Measurements from ENCODE around the gene CHD3.
"Not testable (repeated sequence)": the region's sequence is repeated elsewhere in the genome, so short reads cannot be mapped to it uniquely, and the experiment has no call there.

Gene CHD3

DNA sequence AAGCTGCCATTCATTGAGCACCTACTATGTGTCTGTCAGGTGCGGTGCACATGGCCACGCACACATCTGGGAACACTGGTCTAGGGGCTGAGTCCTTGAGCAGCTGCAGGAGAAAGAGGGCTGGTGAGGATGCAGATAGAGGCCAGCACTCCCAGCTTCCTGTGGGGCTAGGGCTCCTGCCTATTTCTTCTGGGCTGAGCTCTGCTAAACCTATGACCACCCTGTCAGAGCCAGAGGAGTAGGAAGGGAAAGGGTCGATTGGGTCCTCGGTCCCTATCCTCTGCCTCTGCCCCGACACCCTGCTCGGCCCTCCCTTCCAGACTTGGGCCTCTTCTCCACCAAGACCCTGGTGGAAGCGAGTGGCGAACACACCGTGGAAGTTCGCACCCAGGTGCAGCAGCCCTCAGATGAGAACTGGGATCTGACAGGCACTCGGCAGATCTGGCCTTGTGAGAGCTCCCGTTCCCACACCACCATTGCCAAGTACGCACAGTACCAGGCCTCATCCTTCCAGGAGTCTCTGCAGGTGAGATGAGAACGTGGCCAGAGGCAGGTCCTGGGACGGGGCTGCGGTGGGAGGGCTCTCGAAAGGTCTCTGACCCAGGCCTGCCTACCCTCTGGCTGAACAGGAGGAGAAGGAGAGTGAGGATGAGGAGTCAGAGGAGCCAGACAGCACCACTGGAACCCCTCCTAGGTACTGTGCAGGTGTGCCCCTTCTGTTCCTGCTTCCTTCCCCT is 37.7 kb upstream of the CHD3 start:
- no peak for DNase-seq

DNA sequence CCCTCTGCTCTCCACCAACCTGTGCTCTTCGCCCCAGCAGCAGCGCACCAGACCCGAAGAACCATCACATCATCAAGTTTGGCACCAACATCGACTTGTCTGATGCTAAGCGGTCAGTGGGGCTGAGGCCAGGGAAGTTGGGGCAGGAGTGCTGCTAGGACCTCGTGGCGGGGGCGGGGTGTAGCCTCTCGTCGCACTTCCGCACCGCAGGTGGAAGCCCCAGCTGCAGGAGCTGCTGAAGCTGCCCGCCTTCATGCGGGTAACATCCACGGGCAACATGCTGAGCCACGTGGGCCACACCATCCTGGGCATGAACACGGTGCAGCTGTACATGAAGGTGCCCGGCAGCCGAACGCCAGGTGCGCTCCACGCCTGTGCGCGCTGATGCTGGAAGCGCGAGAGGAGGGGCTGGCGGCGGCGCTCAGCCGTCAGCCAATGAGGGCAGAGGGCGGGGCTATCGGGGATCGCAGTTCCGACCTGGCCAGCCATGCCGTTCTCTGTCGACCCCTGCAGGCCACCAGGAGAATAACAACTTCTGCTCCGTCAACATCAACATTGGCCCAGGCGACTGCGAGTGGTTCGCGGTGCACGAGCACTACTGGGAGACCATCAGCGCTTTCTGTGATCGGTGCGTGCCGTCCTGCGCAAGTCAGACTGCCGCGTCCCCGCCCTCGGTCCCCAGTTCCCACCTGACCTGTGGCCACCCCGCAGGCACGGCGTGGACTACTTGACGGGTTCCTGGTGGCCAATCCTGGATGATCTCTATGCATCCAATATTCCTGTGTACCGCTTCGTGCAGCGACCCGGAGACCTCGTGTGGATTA is 36.9 kb upstream of the CHD3 start:
- no peak for DNase-seq

DNA sequence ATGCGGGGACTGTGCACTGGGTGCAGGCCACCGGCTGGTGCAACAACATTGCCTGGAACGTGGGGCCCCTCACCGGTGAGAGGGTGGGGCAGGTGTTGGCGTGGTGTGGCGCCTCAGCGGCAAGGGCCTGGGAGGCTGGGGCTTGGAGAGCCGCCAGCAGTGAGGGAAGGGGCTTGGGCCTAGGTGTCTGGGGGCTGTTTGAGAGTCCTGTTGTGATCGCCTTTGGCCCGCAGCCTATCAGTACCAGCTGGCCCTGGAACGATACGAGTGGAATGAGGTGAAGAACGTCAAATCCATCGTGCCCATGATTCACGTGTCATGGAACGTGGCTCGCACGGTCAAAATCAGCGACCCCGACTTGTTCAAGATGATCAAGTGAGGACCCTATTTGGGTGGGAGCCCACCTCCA is 36.3 kb upstream of the CHD3 start:
- no peak for DNase-seq

DNA sequence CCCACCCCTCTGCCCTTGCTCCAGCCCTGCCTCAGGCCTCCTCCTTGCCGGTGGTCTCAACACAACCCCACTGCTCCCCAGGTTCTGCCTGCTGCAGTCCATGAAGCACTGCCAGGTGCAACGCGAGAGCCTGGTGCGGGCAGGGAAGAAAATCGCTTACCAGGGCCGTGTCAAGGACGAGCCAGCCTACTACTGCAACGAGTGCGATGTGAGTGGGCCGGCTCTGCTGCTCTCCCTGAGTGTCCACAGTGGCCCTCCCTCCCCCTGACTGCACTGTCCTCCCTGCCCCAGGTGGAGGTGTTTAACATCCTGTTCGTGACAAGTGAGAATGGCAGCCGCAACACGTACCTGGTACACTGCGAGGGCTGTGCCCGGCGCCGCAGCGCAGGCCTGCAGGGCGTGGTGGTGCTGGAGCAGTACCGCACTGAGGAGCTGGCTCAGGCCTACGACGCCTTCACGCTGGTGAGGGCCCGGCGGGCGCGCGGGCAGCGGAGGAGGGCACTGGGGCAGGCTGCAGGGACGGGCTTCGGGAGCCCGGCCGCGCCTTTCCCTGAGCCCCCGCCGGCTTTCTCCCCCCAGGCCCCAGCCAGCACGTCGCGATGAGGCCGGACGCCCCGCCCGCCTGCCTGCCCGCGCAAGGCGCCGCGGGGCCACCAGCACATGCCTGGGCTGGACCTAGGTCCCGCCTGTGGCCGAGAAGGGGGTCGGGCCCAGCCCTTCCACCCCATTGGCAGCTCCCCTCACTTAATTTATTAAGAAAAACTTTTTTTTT is 35.5 kb upstream of the CHD3 start:
- no peak for DNase-seq

DNA sequence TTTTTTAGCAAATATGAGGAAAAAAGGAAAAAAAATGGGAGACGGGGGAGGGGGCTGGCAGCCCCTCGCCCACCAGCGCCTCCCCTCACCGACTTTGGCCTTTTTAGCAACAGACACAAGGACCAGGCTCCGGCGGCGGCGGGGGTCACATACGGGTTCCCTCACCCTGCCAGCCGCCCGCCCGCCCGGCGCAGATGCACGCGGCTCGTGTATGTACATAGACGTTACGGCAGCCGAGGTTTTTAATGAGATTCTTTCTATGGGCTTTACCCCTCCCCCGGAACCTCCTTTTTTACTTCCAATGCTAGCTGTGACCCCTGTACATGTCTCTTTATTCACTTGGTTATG is 34.9 kb upstream of the CHD3 start:
- no peak for DNase-seq

DNA sequence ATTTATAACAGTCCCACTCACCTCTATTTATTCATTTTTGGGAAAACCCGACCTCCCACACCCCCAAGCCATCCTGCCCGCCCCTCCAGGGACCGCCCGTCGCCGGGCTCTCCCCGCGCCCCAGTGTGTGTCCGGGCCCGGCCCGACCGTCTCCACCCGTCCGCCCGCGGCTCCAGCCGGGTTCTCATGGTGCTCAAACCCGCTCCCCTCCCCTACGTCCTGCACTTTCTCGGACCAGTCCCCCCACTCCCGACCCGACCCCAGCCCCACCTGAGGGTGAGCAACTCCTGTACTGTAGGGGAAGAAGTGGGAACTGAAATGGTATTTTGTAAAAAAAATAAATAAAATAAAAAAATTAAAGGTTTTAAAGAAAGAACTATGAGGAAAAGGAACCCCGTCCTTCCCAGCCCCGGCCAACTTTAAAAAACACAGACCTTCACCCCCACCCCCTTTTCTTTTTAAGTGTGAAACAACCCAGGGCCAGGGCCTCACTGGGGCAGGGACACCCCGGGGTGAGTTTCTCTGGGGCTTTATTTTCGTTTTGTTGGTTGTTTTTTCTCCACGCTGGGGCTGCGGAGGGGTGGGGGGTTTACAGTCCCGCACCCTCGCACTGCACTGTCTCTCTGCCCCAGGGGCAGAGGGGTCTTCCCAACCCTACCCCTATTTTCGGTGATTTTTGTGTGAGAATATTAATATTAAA is 34.4 kb upstream of the CHD3 start:
- DNase-seq, result no peak

DNA sequence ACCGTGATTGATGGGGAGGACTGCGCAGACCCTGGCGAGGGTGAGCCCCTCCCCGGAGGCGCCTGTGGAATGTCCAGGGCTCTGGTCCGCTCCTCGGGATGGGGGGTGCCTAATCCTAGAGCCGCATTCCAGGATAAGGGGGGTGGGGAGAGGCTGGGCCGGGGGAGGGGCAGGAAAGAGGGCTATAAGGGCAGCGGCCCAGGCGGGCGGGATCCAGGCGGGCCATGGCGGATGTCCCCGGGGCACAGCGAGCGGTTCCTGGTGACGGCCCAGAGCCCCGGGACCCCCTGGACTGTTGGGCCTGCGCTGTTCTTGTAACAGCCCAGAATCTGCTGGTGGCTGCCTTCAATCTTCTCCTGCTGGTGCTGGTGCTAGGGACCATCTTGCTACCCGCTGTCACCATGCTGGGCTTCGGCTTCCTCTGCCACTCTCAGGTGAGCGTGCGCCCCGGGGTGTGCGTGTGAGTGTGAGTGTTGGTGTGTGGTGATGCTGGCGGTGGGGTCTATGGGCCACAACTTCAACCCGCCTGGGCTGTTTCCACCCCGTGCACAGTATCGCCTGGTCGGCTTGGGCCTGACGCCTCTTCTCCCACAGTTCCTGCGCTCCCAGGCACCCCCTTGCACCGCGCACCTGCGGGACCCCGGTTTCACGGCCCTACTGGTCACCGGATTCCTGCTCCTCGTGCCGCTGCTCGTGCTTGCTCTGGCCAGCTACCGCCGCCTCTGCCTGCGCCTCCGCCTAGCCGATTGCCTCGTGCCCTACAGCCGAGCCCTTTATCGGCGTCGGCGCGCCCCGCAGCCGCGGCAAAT is 33.5 kb upstream of the CHD3 start, which contains the start of gene TMEM88:
Gene TMEM88 (plus strand): TSS at position 216 of the 809 bp plus-strand sequence. CDS start 9 bp downstream, at position 225.
- no peak for DNase-seq

DNA sequence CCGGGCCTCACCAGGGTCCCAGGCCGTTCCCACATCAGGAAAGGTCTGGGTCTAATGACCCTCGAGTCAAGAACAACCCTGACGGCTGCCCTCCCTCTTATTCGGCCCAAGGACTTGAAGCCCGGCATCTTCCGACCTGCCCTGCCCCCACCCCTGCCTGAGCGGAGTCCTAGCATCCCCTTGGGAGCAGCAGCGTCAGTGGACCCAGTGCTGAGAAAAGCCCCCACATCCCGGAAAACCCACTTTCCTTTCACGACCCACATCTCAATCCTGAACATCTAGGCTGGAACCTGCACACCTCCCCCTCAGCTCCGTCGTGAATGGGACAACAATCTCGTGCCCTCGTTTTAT is 33.0 kb upstream of the CHD3 start:
- no peak for DNase-seq

DNA sequence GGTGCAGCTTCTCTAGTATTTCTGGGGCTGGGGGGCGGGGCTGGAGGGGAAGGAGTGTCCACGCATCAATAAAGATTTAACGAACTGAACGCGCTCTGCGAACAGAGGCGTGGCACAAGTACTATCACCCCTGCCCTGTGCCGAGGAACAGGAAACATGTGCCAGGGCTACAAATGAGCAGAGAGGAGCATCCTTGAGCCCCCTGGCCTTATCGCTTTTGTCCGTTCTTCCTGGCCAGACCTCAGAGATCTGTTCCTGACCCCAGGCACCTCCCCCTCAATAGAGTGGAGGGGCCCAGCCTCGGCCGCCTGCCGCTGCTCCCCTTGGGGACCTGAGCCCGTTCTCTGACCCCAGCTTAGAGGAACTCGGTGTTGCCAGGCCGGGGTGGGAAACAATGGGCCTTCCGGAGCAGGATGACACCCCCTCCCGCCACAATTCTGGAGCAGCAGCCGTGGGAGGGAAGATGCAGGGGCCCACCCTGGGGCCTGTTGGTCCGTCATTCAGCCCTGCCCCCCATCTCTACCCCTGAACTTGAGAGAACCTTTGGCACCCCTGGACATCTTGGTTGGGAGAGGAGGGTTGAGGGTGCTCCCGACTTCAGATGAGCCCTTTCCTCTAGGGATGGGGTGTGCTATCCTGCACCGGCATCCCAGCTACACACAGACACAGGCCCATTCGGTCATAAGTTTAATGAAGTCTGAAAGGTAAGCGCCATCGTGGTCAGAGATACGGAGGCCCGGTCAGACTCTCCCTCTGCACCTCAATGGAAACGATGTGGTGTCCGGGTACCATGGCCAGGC is 32.4 kb upstream of the CHD3 start:
- DNase-seq, result peak; percentile 32

DNA sequence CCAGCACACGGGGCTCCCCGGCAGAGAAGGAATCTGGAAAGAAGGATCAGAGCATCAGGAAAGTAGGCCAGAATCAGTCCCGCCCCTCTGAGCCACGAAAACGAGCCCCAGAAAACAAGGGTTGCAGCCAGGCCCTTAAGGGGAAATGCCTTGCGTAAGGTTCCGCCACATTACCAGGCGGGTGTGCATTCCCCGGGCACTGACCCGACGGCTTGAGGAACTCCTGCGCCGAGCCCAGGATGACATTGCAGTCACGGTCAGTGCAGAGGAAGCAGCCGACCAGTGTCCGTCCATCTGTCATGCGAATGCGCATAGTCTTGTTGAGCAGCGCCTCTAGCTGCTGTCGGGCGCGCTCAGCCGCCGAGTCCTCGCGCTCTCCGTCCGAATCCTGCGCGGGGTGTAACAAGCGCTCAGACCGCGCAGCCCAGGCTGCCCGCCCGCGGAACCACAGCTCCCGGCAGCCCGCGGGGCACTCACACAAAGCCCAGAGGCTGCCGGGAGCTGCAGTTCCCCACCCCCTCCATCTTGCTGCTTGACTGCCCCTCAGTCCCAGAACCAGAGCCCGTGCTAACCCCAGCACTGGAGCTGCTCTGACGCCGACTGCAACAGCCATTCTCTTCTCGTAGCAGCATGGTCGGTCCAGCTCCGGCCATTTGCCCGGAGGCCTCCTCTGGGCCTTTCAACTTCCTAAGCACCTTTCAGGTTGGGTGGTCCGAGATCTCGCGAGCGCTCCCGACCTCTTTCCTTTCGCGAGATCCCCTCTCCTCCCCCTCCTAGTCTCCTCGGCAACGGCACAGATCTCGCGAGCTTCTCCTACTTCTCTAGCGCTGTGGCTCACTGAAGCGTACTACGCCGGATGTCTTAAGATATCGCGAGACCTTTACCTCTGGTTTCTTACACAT is 31.5 kb upstream of the CHD3 start, which contains the start of gene NAA38:
Gene NAA38 (minus strand): TSS at position 749 of the 902 bp plus-strand sequence. CDS start 96 bp downstream, at position 653.
- peak; percentile 98 for DNase-seq

DNA sequence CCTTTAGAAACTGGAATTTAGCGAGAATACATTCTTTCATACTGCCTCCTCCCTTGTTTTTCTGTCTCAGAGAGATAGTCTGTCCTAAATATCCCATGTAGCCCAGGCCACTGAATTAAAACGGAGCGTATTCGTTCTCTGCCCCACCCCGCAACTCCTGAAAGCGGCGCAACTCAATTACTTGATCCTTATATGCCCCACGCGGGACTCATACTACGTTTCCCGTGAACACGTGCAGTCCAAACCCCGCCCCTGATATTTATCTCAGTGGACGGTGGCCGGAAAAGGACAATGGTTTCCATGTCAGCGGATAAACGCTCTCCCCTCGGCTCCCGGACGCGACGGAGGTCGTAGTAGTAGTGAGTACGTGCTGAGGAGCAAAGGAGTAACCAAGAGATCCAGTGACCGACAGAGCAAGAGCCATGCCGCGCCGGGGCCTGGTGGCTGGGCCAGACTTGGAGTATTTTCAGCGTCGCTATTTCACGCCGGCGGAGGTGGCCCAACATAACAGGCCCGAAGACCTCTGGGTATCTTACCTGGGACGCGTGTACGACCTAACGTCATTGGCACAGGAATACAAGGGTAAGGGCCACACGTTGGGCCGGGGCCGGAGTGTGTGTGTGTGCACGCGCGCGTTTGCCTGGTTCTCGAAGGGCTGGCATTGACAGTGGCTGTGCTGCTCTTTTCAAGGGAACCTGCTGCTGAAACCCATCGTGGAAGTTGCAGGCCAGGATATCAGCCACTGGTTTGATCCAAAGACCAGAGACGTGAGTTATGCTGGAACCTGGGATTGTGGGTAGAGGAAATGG is 30.7 kb upstream of the CHD3 start, which contains the start of gene CYB5D1:
Gene CYB5D1 (plus strand): TSS at position 291 of the 809 bp plus-strand sequence. CDS start 132 bp downstream, at position 423.
- peak; percentile 88 for DNase-seq

DNA sequence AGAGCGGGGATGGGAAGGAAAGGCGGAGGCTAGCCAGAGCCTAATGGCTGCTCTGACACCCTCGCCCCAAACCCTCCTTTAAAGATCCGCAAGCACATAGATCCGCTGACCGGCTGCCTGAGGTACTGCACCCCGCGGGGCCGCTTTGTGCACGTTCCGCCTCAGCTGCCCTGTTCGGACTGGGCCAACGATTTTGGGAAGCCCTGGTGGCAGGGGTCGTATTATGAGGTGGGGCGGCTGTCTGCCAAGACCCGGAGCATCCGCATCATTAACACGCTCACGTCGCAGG is 30.1 kb upstream of the CHD3 start:
- DNase-seq, result peak; percentile 24

DNA sequence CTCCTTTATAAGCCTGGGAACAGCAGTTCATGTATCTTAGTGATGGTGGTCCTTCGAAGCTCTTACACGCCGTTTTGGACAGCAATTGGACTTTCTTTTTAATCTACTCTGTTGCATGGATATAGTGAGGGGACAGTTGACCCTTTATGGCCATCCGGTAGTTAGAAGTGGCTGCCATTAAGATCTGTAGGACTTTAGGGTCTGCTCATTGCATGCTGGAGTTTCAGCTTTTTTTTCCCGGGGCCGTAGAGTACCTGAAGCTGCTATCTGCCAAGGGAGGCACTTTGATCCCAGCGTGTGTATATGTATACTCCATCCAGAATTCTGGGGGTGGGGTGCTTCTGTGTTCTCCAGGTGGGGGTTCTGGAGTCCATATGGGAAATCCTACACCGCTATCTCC is 29.6 kb upstream of the CHD3 start:
- DNase-seq, result no peak

DNA sequence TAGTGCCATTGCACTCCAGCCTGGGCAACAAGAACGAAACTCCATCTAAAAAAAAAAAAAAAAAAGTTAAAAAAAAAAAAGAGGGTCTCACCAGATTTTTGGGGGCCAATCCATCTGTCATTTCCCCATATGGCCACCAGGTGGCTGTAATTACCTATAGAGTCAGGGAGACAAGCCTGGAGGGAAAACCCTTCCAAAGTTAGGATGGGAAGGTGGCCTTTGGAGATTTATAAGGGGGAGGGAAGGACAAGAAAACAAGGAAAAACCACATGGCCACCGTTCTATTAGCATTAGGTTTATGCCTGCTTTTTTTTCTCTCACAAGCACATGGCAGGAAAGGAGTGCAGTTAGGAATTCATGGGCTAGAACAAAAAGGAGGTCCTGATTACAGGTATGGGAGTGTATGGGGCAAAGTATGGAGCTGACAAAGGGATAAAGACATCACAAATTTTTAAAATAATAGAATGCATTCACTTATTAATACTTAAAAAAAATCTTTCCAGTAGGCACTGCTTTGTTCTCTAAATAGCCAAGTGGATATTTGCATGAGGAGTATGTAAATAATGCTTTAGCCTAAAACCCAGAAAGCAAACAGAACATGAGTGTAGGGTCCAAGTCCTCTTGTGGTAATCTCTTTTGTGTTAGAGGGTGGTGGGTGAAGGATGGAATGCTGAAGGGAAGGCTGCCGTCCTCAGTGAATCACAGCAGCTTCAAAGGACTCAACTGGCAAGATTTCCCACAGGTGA is 25.7 kb upstream of the CHD3 start:
- peak; percentile 56 for DNase-seq

DNA sequence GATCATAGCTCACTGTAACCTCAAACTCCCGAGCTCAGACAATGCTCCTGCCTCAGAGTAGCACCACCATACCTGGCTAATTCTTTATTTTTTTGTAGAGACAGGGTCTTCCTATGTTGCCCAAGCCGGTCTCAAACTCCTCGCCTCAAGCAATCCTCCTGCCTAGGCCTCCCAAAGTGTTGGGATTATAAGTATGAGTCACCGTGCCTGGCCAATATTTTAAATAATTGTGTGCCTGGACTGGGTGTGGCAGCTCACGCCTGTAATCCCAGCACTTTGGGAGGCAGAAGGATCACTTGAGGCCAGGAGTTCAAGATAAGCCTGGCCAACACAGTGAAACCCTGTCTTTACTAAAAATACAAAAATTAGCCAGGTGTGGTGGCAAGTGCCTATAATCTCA is 24.2 kb upstream of the CHD3 start:
- not testable (repeated sequence) for DNase-seq

DNA sequence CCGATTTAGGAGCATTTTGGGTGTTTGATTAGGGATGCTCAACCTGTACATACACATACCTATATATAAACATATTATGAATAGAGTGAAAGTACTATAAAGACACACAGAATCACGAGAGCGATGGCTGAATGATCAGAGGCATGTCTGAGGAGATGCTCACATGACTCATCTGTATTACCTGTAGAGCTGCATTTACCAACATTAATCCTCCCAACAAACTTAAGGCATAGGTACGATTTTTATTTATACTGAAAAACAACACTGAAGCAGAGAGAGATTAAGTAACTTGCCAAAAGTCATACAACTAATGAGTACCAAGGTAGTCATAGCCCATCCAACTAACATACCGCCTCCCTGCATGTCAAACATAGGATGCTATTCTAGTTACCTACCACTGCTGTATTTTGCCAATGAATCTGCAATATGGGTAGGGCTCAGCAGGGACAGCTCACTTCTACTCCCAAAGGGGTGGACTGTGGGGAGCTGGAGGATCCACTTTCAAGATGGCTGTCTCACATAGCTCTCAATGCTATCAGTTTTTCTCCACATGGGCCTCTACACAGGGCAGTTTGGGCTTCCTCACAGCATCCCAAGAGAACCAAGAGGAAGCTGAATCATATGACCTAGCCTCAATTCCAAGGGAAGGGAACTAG is 23.5 kb upstream of the CHD3 start:
- no peak for DNase-seq

DNA sequence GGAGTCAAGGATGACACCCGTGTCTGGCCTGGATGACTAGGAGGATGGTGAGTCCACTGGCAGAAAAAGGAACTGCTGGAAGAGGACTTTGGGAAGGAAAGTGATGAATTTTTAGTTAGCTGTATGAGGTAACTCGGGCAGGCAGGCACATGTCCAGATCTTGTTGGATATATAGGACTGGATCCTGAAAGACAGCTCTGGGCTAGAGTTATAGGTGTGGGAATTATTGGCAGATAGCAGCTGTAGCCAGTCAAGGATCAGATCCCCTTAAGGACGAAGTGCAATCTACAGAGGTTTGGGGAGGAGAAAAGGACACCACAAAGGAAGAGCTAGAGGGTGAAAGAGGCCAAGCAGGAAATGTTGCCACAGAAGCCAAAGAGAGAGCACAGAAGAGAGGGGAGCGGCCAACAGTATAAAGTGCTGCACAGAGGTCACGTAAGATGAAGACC is 20.7 kb upstream of the CHD3 start:
- no peak for DNase-seq

DNA sequence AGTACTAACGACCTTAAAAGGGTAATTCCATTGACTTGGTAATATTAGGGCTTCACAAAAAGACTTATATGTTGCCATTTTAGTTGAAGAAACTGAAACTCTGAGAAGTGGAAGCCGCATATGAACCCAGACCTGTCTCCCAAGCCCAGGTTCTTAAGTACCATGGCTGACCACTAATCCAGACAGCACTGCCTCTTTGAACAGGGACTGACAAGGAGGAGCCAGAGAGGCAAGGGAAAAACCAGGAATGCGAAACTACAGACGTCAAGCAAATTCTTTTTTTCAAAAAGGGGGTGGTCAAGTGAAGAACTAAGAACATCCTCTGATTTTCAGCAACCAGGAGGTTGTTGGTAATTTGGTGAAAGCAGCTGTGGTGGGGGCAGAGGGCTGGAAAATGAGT is 15.5 kb upstream of the CHD3 start:
- DNase-seq, result no peak

Measured in DMS79 (cell line).